Activated CD4-positive, CD25-positive, alpha-beta regulatory T cell (primary cell): ENCODE results near the gene TTC3.

Experiments used
- DNase-seq, 4 experiments: peaks; one replicate each; lab custom pipeline; 2025; lab: John Stamatoyannopoulos, UW

Gene TTC3

DNA sequence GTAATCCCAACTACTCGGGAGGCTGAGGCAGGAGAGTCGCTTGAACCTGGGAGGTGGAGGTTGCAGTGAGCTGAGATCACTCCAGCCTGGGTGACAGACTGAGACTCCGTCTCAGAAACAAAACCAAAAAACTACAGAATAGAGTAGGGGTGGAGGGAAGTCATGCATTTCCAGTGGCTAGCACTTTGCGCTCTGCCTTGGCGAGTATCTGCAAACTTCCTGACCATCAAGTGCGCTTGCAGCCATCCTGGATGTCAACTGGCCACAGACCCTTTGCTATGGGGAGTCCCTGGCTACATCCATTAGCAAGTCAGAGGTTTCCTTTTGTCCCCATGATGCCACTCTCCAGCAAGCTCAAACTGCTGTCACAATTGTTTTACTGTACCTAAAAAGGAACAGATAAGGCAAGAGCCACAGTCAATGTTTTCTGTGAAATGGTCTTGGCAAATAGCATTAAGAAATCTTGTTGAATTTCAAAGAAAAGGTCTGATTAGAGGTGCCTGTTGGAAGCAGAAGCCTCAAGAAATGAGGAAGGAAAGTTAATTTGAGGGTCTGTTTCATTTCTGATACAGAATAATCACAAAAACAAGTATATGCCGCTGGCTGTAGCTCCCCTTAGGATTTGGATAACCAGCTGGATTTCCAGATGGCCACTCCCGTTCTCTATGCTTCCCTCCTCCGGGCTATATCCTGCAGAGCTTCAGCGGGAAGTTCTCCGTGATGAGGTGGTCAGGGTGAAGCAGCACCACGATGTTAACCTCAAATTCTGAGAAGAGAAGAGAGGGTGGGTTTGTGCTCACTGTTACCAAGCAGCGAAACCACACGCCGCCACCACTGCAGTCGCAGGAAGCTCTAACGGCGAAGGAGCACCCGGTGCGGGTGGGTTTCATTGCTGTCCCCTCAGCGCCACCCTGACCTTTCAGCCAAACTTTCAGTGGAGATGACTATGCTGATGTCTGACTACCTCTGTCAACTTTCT lies 152.1 kb downstream of the TTC3 start:
- peak in 2 of 4 experiments; percentile 4 to 9 for DNase-seq

DNA sequence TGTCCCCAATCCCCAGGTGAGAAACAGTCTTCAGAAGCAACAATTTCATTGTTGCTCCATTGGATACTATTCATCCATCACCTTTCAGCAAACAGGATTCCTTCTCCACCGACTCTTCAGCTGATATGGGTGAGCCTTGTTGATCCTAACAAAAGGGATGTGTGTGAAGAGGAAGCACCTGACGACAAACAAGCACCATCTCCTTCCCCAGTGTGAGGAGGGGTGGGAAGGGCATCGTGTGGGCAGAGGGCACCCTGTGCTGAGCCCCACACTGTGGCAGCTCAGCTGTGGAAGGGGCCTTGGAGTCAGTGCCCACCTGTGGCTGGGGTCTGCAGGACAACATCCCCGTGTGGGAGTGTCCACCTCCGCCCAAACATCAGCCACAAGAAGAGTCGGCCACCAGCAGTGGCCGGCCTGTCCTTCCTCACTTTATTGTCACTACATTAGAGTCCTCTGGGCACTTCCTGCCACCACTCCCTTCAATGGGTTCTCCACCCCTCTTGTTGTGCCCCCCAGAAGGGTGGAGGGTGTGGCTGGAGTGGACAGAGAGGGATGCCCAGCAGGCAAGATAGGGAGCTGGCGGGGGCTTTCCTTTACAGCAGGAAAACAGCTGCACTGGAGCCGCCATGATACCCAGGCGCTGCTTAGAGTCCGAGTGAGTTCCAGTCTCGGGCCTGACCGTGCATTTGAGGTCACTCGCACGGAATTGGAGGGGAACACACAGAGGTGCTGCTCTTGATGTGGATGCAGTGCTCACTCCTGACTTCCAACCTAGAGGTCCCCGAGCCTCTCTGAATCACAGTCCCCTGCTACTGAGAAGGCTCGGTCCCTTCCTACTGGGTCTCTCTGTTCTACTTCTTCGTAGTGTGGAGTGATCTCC lies 153.2 kb downstream of the TTC3 start:
- no peak for DNase-seq

DNA sequence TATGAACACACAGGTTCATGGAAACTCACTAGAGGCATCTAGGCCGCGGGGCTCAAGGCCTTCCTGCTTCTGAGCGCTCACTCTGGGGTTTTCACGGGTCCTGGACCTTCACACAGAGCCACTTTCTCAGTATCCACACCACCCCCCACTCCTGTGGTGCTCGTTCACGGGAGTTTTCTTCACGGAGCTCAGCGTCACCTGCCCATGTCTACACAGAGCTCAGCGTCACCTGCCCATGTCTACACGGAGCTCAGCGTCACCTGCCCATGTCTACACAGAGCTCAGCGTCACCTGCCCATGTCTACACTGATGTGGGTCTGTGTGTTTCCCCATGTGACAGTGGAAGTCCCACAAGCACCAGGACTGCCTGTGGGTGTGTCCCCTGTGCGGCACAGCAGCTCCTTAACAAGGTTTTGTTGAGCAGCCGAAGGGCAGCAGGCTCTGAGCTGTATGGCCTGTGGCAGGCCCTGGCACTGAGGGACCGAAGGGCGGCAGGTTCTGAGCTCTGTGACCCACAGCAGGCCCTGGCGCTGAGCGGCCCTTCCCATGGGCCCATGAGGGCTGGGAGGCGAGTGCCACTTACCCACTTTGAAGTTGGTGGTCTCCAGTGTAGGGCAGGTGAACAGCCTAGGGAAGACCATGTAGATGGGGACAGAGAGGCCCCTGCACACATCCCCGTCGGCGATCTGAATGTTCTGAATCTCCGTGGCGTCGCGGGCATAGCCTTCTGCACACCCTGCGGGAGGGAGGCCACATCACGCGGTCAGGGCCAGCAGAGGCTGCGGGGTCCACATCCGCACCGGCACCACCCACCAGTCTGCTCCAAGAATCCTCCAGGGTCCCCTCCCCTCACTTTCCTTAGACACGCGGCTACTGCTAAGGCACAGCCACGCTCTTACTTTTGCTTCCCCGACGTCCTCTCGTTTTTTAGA lies 154.3 kb downstream of the TTC3 start:
- DNase-seq = no peak

DNA sequence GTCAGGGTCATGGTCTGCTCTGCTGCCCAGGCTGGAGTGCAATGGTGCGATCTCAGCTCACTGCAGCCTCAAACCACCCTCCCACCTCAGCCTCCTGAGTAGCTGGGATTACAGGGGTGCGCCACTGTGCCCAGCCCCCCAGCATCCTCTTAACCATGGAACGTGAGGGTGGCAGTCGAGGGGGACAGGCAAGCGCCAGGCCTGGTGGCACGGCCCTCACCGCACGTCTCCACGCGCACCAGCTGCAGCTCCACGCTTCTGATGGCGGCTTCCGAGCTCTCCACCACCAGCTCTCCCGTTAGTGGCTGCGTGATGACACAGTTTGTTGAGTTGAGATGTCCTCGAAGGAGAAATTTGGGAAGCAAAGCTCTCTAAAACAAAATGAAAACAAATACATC lies 154.9 kb downstream of the TTC3 start:
- no peak for DNase-seq

DNA sequence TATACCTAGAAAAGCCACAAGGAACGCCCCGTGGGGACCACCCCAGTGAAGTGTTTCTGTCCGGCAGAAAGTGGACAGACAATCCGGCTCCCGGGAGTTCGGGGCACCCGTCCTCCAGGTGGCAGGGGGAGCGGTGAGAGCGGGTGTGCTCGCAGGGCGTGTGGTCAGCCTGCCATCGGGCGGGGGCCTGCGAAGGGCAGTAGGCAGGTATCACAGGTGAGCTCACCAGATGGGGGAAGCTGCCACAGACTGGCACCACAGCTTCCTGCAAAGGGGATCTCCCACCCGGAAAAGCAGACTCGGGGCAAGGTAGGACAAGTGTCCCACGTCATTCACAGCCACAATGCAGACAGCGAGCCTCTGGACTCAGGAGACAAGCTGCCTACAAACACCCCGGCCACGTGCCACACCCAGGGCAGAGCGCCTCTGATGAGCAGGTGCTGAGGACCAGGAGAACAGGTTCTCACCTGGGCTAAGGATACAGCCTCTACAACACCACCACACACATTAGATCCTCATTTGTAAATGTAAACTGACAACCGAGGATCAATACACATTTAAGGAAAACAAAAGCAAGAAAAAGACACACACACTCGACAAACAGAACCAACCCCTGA lies 157.7 kb downstream of the TTC3 start:
- no peak for DNase-seq

DNA sequence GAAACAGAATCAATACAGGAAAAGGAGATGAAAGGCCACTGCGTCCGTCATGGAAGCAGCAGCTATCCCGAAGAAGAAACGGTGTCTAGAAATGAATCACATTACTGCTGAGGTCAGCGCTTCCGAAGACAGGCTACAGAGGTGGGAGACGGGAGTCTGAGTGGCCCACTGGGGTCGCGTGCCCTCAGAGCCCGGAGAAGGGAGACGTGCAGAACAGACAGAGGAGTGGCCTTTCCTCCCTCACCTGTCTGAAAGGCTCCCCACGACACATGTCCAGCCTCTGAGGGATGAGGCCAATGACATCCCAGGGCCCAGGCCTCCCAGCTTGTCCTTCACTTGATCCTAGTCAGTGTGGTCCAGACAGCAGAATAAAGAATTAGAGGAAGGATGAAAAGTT lies 158.2 kb downstream of the TTC3 start:
- DNase-seq = no peak

DNA sequence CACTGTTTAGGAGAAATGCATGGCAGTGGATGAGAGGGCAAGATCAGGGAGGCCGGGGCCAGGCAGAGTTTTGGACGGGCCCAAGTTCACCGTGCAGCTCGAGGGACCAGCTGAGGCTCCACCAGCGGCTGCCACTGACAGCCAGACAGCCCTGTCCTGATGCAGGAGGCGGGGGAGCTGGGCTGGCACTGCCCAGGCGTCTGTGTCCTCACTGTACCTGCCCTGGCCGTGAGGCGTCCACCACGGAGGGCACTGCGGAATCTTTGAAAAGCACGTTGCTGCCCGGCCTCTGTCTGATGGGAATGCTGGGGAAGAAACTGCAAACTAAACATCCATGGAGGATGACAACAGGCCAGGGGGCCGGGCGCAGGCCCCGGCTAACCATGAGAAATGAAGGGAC lies 158.6 kb downstream of the TTC3 start:
- DNase-seq = no peak

DNA sequence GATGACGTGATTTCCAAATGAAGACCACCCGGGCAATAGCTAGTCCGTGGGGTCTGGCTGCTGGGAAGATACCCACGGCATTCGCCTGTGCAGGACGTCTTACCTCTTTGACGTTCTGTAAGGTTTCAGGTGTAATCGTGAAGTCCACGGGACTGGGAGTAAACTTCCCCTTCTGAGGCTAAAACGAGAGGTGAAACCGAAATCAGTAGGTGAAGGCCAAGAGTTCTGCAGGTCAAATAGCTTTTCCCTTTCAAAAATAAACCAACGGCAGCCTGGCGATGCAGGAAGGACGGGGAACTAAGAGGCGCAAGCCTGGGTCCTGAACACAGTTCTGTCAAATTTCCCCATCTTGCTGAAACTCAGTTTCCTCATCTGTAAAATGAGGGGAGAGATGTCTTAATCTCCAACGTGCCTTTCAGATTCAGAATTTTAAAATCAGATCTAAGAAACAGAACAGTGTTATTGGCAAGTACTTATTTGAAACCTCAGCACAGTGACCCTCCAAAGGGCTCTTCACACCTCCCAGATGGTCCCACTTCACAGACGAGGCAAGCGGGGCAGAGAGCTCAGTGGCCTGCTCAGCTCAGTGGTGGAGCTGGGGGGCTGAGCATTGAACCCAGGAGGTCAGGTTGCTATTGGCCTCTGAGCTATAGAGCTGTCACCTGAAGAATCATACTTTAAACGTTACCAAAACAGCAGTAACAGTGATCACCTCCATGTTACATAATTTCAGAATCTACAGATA lies 159.4 kb downstream of the TTC3 start:
- no peak for DNase-seq

DNA sequence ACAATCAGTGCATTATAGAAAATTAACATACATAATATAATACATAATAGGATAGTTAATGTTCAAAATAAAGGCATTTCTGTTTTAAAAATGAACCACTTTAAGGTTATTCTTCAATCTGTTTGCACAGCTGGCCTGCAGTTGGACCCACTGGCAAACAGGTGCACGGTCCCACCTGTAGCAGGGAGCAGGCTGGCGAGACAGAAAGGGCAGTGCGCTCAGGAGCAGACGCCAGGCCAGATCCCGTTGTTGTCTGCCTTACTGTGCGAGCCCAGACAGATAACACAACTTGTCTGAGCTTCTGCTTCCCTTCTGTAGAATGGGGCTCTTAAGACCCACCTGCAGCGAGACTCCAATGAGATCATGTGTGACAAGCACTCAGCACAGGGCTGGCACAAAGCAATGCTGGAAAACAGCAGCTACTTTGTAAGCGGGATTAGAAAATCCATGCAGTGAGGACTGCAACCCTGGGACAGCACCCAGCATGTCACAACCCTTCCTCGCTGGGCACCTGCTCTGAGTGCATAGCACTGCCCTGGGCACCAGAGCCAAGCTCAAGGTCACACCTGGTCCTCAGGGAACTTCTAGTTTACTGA lies 160.6 kb downstream of the TTC3 start:
- DNase-seq = no peak

DNA sequence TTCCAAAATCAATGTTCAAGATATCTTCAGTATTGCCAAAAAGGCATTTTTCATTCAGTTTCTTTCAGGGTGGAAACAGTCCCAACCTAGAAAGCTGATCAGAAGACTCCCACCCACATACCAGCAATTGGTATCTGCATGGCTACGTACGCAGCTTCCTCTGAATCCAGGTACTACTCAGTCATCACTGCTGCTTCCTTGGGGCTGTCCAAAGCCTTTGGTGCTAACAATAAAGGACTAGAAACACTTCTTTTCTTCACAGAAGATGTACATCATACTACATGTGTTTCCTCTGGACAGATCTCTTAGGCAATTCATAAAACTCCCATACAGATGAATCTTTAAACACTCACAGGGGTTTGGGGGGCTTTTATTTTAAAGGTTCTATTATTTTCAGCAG lies 164.3 kb downstream of the TTC3 start:
- no peak for DNase-seq

DNA sequence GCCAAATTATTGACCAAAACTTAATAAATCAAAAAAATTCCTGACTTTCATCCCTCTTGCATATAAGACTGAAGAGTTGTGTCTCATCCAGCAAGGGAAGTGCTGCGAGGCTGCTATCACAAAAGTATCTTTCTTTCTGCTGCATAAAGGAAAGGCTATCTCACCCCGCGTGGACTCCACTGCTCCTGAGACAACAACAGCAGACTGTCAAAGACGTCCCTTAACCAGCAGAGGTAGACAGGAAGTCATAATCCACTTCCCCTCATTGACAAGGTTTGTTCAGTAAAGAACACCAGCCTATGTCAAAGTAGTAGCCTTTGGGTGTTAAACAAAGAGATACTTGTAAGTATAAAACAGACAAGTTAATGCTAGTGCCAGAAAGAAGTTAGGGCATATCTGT lies 164.7 kb downstream of the TTC3 start:
- DNase-seq = no peak

DNA sequence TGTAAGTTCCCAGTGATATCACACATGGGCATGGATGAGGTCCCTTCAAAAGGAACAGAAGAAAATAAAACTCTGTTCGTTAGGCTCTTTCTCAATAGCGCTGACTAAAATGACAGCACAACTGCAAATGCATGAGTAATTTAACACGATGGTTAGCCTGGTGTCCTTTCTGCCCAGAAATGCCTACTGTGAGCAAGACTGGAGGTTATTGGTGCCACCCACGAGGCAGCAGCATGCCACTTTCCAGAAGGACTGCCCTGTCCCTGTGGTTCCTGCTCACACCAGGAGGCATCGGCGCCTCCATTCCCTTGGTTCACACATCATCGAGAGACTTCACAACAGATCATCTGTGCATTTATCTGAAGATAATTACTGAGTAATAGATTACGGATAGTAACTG lies 167.9 kb downstream of the TTC3 start:
- DNase-seq = no peak

DNA sequence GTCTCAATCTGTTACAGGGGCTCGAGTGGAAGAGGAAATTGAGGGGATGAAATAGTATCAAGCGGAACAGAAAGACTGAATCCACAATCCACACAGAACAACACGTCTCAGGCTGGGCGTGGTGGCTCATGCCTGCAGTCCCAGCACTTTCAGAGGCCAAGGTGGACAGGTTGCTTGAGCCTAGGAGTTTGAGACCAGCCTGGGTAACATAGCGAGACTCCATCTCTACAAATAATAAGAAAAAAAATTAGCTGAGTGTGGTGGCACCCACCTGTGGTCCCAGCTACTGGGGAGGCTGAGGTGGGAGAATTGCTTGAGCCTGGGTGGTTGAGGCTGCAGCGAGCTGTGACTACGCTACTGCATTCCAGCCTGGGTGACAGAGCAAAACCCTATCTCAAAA lies 168.4 kb downstream of the TTC3 start:
- DNase-seq = no peak

DNA sequence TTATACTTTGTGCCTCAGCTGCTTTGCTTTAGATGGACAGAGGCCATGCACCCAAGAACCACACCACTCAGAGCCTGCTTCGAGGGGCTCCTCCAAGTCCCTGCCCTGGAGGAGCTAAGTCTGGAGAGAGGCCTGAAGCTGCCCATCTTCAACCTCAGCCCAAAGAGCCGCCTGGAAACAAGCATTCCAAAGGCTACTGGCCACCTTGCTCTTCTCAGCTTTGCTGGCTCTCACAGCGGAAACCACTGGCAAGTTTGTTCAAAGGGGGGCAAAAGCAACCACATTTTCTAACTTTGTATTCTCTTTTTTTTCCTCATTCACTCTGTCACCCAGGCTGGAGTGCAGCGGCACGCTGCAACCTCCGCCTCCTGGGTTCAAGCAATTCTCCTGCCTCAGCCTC lies 170.9 kb downstream of the TTC3 start:
- no peak for DNase-seq

DNA sequence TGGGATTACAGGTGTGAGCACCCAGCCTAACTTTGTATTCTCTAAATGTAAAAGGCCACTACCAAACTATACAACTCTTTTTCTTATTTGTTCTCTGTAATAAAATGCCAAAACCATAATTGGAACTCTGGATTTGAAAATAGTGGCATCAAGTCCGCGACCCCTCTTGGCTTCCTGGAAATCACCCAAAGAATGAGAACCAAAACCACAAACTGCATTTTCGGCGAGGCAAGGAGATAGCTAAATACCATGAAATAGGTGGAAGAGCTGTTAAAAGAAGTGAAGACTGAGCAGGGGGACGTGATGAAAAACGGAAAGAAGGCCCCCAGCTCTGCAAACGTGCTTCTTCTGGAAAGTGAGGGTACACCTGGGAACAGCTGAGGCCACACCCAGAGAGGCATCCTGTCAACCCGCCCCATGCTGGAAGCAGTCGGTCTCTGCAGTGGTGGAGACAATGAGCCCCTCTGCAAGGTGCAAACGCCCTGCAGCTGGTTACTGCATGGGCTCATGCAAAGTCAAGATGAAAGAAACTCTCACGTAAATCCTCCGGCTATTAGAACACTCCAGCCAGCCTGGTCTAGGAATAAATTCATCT lies 171.5 kb downstream of the TTC3 start:
- DNase-seq = no peak

DNA sequence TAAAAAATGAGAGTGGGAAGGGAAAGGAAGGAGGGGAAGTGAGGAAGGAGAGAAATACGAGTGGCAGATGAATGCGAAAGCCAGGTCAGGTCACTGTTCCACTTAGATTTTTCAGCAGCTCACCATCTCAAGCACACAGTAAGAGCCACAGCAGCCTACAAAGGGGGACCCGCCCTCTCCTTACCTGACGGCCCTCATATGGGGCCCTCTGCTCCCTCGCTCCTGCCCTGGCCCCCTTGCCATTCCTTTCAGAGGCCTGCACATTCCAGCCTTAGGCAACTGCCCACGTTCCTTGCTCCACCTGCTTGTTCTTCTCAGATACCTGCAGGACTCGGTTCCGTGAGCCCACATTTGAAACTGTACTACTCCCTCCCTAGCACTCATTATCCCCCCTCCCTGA lies 172.1 kb downstream of the TTC3 start:
- DNase-seq = no peak

DNA sequence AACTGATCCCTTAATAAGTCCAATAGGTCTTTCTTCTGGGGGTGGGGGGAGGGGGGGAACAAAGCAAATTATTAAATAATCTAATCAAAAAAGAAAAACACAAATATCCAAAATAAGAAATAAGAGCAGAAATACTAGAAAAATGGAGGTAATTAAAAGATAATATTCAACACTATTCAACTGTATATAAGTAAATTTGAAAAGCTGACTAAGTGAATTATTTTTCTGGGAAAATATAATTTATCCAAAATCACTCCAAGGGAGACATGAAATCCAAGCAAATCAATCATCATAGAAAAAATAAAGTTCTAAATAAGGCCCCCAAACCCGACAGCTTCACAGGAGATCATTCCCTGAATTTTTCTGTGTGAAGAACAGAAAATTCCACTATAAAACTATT lies 175.2 kb downstream of the TTC3 start:
- no peak for DNase-seq

DNA sequence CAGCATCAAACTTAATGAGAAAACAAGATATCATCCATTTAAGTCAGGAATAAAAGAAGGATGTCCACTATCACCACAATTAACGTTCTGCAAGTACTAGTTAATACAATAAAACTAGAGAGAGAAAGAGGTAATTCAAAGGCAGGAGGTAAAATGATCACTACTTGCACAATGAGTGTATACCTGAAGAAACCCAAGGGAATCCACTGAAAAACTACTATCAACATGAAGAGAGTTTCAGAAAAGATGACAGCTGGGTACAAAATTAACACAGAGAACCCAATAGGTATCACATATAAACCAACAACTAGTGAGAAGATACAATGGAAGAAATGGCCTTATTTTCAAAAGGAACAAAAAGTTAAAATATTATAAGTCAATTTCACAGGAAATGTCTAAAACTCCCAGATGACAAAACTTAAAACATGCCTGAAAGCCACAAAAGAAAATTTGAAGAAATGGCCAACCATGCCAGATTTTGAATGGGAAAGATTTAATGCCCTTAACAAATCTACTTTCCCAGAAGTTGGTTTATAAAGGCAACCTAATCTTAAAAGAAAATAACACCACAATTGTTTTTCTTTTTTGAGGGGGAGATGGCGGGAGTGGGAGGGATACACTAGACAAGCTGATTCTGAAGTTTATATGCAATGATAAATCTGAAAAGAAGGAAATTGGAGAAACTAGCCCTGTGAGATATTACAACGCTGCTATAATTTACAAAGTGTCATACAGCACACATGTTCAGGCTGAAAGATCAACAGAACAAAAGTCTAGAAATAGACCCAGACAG lies 176.3 kb downstream of the TTC3 start:
- no peak for DNase-seq

DNA sequence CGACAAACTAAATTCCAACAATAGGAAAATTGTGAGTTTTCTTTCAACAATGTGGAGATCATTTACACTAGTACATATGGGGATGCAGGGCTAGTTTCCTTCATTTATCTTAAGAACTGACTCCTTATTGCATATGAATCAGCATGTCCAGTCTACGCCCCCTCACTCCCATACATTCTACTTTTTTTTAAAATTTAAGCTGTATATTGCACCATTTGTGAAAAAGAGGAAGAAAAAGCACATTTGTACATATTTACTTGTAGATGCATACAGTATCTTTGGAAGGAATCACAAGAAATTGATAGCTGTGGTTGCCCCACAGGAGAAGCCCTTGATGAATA lies 178.2 kb downstream of the TTC3 start:
- DNase-seq = no peak
